Stimulated activated CD8-positive, alpha-beta memory T cell treated with anti-CD3 and anti-CD28 coated beads, Interleukin-12 subunit alpha, Interleukin-12 subunit beta, amount 100 ng/mL, for 1 hour (primary cell): ENCODE results near the gene RRM1.
"Not testable (repeated sequence)": the region's sequence is repeated elsewhere in the genome, so short reads cannot be mapped to it uniquely, and the experiment has no call there.

ENCODE experiments used
- DNase-seq: peaks from one replicate; pipeline ENCODE4 v3.0.0-alpha.2; 2020; ENCODE audit warnings: low read depth

The RRM1 gene

GRCh38 chr11:4140067-4140636 lies 45.6 kb downstream of the RRM1 start:
- DNase-seq: no peak

- DNase-seq: no peak
Observed at GRCh38 chr11:4146070-4146771, 51.6 kb downstream of the RRM1 start.

GRCh38 chr11:4146772-4147098 lies 52.1 kb downstream of the RRM1 start:
- DNase-seq: no peak

GRCh38 chr11:4154503-4154902 lies 59.9 kb downstream of the RRM1 start:
- DNase-seq: no peak

GRCh38 chr11:4156571-4156970 lies 62.0 kb downstream of the RRM1 start:
- DNase-seq: no peak

- DNase-seq: not testable (repeated sequence)
Observed at GRCh38 chr11:4158818-4159217, 64.2 kb downstream of the RRM1 start.

GRCh38 chr11:4161305-4161704 lies 66.7 kb downstream of the RRM1 start:
- no peak for DNase-seq

GRCh38 chr11:4164884-4165590 lies 70.4 kb downstream of the RRM1 start:
- no peak for DNase-seq

- DNase-seq: no peak
Observed at GRCh38 chr11:4167292-4167691, 72.7 kb downstream of the RRM1 start.

GRCh38 chr11:4167758-4168157 lies 73.2 kb downstream of the RRM1 start:
- DNase-seq: no peak

- not testable (repeated sequence) for DNase-seq
Observed at GRCh38 chr11:4175620-4176350, 81.2 kb downstream of the RRM1 start.

- no peak for DNase-seq
Observed at GRCh38 chr11:4178813-4179662, 84.4 kb downstream of the RRM1 start.

- DNase-seq: no peak
Observed at GRCh38 chr11:4180441-4181183, 86.0 kb downstream of the RRM1 start.

GRCh38 chr11:4181782-4182721 lies 87.5 kb downstream of the RRM1 start:
- no peak for DNase-seq

- DNase-seq: no peak
Observed at GRCh38 chr11:4183410-4184057, 88.9 kb downstream of the RRM1 start.

GRCh38 chr11:4184163-4184916 lies 89.7 kb downstream of the RRM1 start:
- no peak for DNase-seq

- no peak for DNase-seq
Observed at GRCh38 chr11:4185561-4185960, 91.0 kb downstream of the RRM1 start.

- no peak for DNase-seq
Observed at GRCh38 chr11:4186464-4187054, 92.0 kb downstream of the RRM1 start.
